Effector CD8-positive, alpha-beta T cell (primary cell): Measurements from ENCODE around the gene DYSF.

ENCODE experiments used
- DNase-seq: peaks from one replicate; lab custom pipeline; 2025; lab: John Stamatoyannopoulos, UW

The DYSF gene

DNA sequence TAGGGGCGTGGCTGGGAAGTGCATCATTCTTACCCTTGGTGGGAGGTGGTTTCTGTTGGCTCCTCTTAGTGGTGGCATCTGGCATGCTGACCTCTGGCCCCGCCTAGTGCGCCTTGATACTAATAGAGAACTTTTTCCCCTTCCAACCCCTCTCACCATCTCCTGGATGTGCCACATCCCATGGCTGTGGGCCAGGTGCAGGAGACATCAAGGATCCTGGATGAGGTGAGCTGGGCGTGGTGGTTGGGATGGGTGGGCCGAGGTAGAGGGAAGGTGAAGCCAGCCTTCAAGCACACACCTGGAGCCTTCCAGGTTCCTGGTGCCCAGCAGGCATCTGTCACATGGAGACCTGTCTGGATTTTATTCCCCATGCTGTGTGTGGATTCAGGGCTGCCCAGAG lies 149.2 kb downstream of the DYSF start:
- DNase-seq, result no peak

DNA sequence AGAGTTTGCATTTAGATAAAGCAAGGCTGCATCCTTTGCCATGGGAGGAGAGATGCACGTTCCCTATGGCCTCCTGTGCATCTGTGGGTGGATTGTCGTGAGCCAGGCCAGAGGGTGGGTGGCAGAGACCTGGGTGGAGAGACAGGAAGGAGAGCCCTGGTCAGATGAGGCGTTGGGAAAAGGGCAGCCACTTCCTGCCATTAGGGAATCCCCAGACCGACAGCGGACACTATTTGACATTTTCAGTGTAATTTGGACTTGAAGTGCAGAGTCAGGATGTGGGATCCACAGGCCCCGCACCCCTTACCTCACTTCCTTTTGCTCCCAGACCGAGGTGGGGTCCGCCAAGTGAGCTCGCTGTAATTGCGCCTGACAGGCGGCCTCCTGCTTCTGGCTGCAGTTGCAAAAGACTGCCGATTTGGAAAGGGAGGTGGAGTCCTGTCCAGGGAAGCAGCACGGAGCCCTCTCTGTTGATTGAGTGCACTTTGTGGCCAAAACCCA lies 150.0 kb downstream of the DYSF start:
- no peak for DNase-seq

DNA sequence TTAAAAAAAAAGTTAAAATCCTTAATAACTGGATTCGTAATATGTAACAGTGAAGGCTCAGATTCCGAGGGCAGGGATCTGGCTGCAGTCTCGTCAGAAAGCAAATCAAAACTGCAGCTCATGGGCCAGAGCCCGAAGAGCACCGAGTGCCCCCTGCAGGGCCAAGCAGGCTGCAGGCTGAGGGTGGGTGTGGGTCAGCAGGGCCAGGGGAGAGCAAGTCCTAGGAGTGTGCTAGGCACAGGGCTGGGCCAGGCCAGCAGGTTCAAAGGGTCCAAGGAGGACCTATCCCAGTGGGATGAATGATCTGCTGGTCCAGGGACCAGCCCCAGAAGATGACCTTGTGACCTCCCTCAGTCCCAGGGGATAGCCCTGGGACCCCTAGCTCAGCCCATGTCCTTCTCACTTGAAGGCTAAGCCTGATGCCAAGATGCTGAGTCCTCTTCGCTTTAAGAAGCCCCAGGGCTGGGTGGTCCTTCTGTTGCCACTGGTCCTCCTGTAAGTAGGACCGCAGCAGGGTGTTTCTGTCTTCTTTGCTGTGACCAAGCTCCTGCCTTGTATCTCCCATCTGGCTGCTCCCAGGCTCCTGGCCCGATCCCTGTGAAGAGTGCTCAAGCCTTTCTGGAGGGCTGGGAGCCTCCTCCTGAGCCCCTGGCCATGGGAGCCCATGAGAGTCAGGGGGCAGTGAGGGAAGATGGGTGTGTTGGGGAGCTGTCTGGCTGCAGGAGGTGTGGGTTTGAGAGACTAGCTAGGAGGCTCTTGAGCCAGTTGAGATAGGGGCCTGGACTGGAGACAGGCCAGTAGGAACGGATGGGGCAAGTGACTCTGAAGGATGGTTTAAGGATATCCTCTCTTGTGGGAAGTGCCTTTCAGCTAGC lies 150.7 kb downstream of the DYSF start:
- DNase-seq, result no peak

DNA sequence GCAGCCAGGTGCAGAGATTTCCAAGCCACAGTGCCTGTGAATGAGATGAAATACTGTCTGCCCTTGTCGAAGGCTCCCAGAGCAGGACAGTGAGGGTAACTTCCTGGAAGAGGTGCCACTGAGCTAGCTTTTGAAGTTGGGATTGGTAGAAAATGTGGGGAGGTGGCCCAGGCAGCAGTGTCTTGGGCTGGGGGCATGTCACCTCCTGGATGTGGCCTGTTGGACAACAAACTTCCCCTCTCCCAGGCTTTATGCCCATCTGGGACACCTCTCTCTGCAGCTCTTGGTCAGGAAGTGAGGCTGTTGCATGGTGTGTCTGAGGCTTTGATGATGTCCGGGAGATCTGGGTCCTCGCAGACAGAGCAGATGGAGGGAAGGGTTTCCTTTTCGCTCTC lies 151.4 kb downstream of the DYSF start:
- DNase-seq, result no peak

DNA sequence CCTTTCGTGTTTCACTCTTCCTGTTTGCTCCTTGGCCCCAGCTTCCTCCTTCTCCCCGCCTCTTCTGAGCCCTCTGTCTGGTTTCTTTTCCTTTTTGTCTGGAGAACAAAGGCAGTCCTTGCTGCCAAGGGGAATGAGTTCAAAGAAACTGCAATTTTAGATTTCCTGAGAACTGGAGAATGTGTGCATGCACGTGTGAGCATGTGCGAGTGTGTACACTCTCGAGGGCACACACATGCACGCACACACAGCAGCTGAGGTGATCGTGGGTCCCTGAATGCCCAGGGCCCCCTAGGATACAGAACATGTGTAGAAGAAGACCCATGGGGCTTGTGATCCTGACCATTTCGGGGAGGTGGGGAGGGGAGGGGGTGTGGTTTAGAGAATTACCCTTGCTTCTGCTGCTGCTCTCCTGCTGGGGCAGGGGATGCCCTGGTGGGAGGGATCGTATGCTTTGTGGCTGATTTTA lies 151.8 kb downstream of the DYSF start:
- no peak for DNase-seq

DNA sequence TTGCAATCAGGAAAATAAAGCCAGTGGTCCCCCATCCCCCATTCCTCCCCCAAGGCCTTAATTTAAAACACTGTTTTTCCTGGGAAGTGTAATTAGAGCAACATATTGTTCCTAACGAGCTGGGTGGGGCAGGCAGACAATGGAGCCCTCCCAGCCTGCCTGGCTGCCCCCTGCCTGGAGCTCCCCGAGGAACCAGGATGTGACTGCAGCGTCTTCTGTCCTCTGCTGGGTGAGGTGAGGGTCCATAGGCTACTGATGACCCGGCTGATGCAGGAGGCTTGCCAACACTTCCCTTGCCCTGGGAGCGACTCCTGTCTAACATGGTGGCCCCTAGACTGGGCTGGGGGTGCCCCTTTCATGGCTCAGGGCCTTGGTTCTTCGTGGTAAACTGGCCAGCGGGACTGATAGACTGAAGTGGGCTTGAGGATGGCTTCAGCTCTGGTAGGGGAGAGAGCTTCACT lies 152.4 kb downstream of the DYSF start:
- DNase-seq, result no peak

DNA sequence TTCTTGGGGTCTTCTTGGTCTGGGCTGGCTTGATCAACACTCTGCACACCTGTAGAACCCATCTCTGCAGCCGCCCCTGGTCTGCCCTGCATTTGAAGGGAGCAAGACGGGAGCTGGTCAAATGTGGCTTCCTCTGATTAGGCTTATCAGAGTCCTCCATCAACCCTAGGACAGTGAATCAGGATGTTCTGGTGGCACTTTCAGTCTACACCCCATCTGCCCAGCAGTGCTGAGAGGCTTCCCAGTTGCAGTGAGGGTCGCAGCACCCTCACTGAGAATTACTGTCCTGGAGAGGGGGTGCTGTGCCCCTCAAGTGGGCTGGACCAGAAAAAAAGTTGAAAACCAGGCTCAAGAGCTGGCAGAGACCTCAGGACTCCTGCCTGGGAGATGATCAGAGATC lies 152.9 kb downstream of the DYSF start:
- no peak for DNase-seq

DNA sequence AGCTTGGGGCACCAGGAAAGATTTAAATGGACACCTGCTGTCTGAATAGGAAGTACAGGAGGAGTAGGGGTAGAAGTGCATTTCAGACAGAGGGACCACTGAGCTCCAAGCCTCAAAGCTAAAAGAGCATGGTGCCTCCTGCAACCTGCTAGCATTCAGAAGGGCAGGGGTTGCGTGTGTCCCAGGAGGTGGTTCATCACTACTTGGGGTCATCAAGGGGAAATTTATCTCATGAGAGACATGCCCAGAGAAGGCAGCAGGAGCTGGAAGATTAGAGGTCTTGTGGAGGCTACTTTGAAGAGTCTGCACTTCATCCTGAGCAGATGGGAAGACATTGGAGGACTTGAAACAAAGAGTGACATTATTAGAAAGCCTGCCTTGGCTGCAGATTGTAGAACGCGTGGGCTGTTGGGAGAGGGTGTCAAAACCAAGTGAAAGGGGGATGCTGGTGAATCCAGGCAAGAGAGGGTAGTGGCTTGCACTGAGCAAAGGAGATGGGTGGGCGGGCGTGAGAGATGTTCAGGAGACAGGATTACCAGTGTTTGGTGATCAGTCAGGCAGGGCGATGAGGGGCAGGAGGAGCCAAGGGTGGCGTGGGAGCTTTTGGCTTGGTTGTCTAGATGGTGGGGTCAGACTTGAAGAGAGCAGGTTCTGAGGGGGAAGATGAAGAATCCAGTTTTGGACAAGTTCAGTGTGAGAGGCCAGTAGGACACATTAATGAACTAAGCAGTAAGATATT lies 154.0 kb downstream of the DYSF start:
- DNase-seq, result no peak

DNA sequence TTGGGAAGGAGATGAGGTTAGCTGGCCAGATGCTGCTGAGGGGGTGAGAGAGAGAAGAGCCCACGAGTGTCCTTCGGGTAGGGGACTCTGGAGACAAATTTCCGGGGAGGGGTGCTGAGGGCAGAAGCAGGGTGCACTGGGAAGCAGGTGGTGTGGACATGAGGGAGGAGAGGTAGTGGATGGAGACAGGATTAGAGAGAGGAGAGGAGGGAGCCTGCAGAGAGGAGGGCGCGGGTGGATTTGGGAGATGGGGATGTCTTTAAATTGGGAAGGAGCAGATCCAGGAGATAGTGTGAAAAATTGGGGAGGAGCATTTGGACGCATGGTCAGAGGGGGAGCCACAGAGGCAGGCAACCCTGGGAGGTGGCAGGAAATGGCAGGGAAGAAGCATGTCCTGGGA lies 154.7 kb downstream of the DYSF start:
- no peak for DNase-seq

DNA sequence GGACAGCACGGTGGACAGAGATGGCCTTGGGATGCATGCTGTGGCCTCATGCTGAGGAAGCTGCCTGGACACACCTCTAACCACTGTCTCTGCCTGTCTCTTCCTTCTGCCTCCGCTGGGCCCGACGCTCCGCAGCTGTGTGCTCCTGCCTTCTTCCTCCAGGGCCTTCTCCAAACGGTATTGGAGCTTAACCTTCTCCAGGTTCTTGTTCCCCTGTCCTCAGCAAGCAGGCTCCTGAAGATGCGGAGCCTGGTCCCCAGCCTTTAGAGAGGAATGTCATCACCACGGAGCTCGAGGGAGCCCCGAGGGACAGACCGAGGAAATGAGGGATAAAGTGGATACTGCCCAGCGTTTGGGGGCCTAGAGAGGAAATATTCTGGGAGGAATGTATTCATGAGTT lies 155.1 kb downstream of the DYSF start:
- no peak for DNase-seq

DNA sequence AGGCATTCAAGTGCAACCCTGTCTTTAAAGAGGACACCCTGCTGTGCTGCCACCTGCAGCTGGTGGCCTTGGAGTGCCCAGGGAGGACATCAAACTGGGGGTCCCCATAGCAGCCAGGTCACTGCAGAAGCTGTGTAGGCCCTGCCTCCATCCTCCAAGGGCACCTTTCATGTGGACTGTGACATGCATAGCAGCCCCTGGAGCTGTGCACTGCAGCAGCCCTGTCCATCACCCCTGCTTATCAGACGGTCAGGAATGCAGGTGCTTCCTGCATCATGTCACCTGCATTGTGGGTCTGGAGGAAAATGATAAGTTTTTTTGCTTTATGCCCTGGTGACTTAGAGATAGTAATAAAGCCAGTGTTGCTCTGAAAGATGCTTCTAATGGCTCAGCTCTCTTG lies 155.7 kb downstream of the DYSF start:
- DNase-seq, result no peak

DNA sequence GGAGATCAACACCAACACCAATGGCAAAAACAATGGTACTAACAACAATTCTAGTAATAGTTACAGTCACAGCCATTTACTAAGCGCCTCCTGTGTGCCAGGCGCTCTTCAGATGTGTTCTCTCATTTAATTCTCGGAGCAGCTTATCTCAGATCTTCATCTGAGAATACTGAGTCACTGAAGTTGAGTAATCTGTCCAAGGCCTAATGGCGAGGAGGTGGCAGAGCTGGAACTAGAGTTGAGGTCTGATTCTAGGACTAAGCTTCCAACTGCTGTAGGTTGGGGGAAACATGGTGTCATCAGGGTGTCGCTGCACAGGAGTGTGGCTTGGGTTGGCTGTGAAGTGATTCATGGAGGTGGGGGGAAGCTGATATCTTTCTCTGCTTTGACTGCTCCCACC lies 156.1 kb downstream of the DYSF start:
- no peak for DNase-seq

DNA sequence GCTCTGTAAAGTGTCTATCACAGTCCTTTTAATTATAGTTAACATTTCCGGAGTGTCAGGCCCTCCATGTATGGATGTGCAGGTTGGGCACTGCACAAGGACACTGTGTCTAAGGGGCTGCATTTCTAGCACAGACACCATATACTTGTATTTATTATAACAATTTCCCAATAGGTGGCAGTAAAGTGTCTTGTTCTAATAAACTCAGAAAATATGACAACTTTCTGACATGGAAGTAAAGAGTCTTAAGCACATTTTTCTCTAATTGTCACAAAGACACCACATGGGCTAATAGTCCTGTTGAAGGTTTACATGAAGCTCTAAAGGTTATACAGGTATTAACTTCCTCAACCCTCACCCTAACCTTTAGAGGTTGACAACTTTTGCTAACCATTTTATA lies 156.6 kb downstream of the DYSF start:
- no peak for DNase-seq

DNA sequence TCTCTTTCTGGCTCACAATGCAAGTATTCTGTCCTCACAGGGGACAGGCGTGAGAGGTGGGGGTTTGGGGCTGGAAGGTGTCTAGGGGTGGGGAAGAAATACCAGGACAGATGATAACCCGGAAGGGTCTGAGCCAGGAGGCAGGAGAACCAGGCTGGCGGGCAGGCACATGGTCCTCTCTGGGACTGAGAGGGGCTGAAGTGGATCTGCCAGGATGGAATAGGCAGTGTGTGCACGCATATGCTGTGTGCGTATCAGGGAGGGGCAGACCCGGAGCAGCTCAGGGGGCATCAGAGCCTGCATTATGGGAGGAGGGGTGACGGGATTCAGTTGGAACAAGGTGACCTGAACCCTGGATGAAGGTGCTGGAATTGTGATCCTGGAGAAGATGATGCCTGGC lies 157.3 kb downstream of the DYSF start:
- DNase-seq, result no peak

DNA sequence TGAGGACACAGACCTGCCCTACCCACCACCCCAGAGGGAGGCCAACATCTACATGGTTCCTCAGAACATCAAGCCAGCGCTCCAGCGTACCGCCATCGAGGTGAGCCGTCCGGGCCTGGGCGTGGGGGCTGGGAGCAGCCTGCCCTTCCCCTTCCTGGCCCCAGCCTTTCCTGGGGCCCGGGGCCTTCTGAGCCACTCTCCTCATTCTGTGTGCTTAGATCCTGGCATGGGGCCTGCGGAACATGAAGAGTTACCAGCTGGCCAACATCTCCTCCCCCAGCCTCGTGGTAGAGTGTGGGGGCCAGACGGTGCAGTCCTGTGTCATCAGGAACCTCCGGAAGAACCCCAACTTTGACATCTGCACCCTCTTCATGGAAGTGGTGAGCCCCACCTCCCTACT lies 157.9 kb downstream of the DYSF start:
- no peak for DNase-seq

DNA sequence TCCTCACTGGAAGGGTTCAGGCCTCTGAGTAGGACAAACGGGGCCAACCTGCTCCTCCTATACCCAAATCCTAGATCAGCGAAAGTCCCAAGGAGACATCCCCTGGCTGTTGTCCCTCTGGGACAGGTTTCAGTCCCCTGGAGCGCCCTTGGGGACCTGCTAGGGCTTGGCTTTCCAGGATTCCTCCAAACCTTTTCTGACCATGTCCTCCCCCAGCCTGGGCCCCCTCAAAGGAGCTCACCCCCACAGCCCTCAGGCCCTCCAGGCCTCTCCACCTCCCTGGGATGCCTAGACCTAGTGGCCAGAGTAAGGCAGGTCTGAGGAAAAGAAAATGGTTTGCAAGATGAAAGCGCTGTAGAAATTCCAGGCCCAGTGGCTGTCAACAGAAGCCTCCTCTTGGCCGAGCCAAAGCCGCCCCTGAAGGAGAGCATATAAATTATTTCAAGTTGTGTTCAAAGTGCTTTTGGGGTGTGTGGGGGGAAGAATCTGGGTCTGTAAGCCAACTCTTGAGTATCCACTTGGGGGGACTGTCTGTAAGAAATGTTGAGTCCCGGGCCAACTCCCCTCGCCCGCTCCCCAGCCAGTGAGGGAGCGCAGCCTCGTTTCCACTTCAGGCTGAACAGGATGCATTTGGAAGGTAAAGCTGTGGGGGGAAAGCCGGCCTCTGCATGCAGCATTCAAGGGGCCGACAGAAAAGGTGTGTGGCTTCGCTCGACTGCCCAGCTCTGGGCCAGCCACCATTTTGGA lies 158.6 kb downstream of the DYSF start:
- no peak for DNase-seq

DNA sequence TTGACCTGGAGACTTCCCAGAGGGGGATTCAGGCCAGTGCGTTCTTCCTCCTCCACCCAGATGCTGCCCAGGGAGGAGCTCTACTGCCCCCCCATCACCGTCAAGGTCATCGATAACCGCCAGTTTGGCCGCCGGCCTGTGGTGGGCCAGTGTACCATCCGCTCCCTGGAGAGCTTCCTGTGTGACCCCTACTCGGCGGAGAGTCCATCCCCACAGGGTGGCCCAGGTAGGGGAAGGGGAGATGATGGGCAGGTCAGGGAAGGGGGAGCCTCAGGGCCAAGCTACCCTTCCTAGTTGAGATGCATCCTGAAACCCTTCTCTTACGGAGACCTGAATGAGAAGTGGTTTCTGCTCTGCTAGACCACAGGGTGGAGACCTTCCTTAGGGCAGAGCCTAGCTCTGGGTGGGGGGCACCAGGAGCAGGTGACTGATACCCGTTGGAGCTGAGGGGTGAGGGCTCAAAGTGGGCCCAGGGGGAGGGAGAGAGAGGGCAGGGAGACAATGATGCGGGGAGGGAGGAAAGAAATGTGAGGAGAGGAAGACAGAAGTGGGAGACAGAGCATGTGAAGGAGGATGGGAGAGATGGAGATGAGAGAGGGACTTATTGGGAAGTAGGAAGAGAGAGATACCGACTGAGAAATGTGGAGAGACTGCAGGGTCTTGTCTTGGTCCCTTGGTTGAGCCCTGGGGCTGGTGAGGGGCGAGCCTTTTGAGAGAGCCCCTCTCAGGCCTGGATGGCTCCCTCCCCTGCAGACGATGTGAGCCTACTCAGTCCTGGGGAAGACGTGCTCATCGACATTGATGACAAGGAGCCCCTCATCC lies 159.4 kb downstream of the DYSF start:
- no peak for DNase-seq

DNA sequence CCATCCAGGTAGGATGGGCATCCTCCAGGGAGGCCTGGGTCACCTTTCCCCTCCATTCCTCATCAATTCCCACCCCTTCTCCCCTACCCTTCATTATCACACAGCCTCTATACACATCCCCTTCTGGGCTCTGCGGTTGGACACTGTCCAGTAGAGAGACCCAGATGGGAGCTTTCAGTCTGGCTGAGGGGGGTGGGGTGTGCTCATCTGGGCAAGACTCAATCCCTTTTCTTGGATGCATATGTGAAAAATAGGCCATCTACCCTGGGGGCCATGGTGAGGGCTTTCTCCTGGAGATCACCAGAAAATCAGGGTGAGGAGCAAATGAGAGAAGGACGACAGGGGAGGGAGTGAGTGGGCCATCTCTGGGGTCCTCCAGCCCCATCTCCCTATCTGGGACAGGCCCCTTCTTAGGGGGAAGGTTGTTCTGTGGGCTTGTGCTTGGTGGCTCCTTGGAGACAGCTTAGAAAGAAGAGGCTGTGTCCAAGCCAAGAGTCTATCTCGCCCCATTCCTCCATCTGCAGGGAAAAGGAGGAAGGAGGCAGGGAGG lies 160.1 kb downstream of the DYSF start:
- no peak for DNase-seq

DNA sequence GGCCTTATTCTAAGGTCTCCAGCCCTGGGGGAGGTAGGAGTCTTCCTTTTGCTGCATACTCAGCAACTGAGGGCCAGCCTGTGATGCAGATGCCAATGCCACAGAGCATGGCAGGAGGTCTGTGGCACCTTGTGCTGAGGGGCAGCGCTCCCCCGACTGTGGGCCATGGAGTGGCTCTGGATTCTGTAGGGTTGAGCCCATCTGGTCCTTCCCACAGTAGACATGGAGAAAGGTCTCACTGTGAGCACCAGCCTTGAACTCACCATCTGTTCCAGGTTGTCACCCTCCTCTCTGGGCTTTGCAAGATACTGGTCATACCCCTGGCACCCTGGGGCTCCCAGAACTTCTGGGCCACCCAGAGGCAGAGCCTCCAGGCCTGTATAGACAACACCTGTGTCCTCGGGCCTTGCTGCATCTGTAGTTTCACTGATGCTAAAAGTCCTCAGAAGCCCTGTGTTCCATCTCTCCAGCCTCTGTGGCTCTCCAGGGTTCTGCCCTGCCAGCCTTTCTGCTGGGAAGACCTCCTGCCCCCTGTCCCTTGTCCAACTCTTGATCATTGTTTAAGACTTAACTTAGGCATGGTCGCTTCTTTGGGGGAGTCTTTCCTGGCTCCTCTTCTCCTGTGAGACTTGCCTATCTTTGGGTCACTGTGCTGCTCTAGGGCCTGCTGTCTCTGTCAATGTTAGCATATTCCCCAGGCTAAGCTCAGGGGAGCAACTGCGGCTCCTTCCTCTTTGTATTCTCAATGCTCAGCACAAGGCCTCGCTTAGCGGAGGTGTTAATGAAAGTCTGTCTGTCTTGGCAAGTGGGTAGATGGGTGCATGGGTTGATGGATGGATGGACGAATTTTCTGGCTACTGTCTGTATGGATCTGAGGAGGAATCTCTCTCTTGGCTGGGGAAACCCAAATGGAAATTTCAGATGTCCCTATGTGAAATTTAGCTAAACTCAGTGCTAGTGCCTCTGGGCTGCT lies 160.9 kb downstream of the DYSF start:
- no peak for DNase-seq
